Cardiac fibroblast (primary cell): ENCODE results near the gene FSD2.

Source experiments
- DNase-seq, 2 donors: peaks; one replicate each; pipeline versions ENCODE4 v3.0.0 to v3.0.0-alpha.2; 2010; ENCODE audit warnings: low read depth in 2 of 2
- H3K4me3 ChIP-seq, 2 donors: replicated peaks in 1 of 2; 1 replicate in 1 of 2; 2 replicates in 1 of 2; pipeline ENCODE4 v1.5.1; 2011; ENCODE audit warnings: low read depth in 2 of 2, low read length in 2 of 2, mild to moderate bottlenecking in 2 of 2, moderate library complexity in 1 of 2
- TF ChIP-seq, protein P1 (sequence below): IDR thresholded peaks from one replicate; pipeline ENCODE4 v1.5.1; 2011; ENCODE audit warnings: low read depth, mild to moderate bottlenecking, low read length, inconsistent platforms

Gene FSD2

DNA sequence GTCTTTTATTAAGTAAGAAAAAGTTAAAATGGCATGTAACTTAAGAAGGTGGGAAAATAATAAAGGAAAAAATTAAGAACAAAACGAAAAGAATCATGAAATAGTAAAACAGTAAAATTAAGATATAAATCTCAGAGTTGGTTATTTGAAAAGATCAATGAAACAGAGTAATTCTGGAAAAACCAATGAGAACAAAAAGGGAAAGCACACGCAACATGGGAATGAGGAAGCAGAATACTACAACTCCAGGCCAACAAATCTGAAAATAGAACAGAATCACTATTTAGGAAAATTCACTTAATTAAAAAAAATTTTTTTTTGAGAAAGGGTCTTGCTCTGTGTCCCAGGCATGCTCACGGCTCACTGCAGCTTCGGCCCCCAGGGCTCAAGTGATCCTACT lies 34.3 kb upstream of the FSD2 start:
- TF ChIP-seq, protein P1, sequence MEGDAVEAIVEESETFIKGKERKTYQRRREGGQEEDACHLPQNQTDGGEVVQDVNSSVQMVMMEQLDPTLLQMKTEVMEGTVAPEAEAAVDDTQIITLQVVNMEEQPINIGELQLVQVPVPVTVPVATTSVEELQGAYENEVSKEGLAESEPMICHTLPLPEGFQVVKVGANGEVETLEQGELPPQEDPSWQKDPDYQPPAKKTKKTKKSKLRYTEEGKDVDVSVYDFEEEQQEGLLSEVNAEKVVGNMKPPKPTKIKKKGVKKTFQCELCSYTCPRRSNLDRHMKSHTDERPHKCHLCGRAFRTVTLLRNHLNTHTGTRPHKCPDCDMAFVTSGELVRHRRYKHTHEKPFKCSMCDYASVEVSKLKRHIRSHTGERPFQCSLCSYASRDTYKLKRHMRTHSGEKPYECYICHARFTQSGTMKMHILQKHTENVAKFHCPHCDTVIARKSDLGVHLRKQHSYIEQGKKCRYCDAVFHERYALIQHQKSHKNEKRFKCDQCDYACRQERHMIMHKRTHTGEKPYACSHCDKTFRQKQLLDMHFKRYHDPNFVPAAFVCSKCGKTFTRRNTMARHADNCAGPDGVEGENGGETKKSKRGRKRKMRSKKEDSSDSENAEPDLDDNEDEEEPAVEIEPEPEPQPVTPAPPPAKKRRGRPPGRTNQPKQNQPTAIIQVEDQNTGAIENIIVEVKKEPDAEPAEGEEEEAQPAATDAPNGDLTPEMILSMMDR, result no peak
- DNase-seq, result no peak
- no peak overlapping the region for H3K4me3 ChIP-seq

- TF ChIP-seq, protein P1, result no peak
- DNase-seq, result no peak
- no peak overlapping the region for H3K4me3 ChIP-seq
Measured at GRCh38 chr15:82839136-82839535, 33.3 kb upstream of the FSD2 start.

DNA sequence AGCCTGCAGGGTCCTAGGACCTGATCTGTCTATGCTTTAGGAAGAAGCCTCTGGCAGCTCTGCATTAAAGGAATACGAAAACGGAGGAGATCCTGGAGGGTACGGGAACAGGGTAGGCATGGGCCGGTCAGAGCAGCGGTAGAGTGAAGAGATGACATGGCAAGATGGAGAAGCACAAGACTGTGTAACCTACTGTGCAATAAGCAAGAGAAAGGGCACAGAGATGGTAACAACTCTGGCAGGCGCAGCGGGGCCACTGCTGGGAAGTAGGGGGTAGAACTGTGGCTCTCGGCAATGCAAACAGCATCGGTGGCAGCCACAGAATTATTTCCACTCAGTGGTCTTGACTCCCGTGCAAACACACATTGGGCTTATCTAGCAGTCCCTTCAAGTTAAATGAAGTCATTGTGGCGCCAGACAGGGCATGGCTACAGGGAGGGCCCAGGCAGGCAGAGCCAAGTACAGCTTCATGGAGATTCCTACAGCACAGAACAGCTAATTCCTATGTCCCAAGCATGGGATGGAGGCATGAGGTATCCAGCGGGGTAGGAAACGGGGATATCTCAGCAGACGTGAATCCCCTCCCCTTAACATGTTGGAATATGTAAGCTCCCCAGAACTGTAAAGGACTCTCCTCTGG lies 32.3 kb upstream of the FSD2 start:
- DNase-seq, result no peak
- TF ChIP-seq, protein P1, result no peak
- H3K4me3 ChIP-seq, result no peak overlapping the region

DNA sequence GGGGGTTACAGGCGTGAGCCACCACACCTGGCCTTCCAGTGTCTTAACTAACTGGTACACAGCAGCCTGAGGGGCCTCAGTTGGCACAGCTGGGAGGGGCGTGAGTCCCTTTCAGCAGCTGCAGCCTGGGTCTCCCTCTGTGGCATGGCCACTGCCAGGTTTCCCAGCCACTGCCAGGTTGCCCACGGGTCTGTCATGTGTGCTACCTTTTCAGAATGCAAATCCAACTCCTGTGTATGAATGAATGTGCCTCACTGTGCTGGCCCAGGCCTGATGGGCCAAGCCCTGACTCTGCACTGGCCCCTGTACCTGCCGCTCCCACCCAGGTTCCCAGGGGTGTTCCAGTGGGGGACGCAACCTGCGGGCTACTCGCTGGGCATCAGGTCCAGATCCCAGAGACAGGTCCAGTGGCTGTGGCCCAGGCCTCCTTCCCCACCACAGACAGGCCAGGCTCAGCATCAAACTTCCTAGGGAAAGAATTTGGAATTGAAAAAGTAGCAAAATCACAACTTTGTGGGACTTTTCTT lies 29.6 kb upstream of the FSD2 start:
- no peak for DNase-seq
- TF ChIP-seq, protein P1, result no peak
- no peak overlapping the region for H3K4me3 ChIP-seq

DNA sequence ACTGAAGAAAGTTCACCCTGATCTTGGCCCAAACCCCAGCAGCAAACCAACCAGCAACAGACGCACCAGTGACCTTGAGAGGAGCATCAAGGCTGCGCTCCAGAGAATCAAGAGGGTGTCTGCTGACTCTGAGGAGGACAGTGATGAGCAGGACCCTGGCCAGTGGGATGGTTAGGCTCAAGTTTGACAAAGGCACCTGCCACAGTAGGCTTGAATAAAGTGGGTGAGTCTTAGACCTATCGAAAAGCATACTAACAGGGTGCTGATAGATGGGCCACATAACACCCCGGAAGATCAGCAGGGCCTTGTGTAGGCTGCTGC lies 27.5 kb upstream of the FSD2 start:
- no peak overlapping the region for H3K4me3 ChIP-seq
- TF ChIP-seq, protein P1, result no peak
- no peak for DNase-seq

GRCh38 chr15:82832601-82833361 lies 26.9 kb upstream of the FSD2 start:
- peak; percentile 77 to 90 for DNase-seq
- TF ChIP-seq, protein P1, result no peak

More at GRCh38 chr15:82832601-82833361, 26.9 kb upstream of the FSD2 start:
- H3K4me3 ChIP-seq, result no peak overlapping the region
